ENCODE results near the gene TXNDC12.

DNA sequence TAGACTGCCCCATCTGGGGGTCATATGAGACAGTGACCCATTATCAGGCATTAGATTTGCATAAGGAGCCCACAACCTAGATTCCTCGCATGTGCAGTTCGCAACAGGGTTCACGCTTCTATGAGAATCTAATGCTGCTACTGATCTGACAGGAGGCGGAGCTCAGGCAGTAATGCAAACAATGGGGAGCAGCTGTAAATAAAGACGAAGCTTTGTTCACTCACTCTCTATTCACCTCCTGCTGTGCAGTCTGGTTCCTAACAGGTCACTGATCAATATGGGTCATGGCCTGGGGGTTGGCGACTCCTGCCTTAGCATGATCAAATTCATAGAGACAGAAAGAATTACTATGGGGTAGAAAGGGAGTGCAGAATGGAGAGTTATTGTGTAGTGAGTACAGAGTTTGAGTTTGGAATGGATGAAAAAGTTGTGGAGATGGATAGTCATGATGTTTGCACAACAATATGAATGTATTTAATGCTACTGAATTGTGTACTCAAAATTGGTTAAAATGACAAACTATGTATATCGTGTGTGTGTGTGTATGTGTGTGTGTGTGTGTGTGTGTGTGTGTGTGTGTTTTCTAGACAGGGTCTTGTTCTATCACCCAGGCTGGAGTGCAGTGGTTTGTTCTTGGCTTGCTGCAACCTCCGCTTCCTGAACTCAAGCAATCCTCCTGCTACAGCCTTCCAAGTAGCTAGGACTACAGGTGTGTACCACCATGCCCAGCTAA lies 43.3 kb upstream of the TXNDC12 start:
- TF ChIP-seq, protein P1, sequence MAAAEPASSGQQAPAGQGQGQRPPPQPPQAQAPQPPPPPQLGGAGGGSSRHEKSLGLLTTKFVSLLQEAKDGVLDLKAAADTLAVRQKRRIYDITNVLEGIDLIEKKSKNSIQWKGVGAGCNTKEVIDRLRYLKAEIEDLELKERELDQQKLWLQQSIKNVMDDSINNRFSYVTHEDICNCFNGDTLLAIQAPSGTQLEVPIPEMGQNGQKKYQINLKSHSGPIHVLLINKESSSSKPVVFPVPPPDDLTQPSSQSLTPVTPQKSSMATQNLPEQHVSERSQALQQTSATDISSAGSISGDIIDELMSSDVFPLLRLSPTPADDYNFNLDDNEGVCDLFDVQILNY (CRISPR knock-in tag; IDR thresholded peaks at IDR 0.05): no peak
- TF ChIP-seq JUN (CRISPR knock-in tag; IDR thresholded peaks at IDR 0.05): no peak
- TF ChIP-seq, protein P2, sequence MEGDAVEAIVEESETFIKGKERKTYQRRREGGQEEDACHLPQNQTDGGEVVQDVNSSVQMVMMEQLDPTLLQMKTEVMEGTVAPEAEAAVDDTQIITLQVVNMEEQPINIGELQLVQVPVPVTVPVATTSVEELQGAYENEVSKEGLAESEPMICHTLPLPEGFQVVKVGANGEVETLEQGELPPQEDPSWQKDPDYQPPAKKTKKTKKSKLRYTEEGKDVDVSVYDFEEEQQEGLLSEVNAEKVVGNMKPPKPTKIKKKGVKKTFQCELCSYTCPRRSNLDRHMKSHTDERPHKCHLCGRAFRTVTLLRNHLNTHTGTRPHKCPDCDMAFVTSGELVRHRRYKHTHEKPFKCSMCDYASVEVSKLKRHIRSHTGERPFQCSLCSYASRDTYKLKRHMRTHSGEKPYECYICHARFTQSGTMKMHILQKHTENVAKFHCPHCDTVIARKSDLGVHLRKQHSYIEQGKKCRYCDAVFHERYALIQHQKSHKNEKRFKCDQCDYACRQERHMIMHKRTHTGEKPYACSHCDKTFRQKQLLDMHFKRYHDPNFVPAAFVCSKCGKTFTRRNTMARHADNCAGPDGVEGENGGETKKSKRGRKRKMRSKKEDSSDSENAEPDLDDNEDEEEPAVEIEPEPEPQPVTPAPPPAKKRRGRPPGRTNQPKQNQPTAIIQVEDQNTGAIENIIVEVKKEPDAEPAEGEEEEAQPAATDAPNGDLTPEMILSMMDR (IDR thresholded peaks at IDR 0.05): no peak
- TF ChIP-seq, protein P3, sequence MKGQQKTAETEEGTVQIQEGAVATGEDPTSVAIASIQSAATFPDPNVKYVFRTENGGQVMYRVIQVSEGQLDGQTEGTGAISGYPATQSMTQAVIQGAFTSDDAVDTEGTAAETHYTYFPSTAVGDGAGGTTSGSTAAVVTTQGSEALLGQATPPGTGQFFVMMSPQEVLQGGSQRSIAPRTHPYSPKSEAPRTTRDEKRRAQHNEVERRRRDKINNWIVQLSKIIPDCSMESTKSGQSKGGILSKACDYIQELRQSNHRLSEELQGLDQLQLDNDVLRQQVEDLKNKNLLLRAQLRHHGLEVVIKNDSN (CRISPR knock-in tag; IDR thresholded peaks at IDR 0.05): no peak

Data from WTC11 (cell line).